LNCaP clone FGC (cell line): ENCODE results near the gene SCFD2.

Experiments
- DNase-seq: peaks from one replicate; pipeline ENCODE4 v3.0.0-alpha.2; 2011; ENCODE audit warnings: low read depth
- H3K4me3 ChIP-seq: 2 replicates; pipeline ENCODE4 v1.5.1; 2011; ENCODE audit warnings: mild to moderate bottlenecking, low read depth, low read length, control low read depth
- CTCF ChIP-seq: IDR thresholded peaks from 2 replicates; pipeline ENCODE4 v1.5.1; 2012; ENCODE audit warnings: mild to moderate bottlenecking; ENCODE audit not compliant: control insufficient read depth, insufficient read depth; ENCODE audit errors: extremely low read depth

Gene SCFD2

GRCh38 chr4:52950226-52950625, 415.6 kb downstream of the SCFD2 start:
- TF ChIP-seq CTCF: no peak
- no peak overlapping the region for H3K4me3 ChIP-seq
- DNase-seq: no peak

- TF ChIP-seq CTCF: no peak
- no peak for DNase-seq
- H3K4me3 ChIP-seq: no peak overlapping the region
Observed at GRCh38 chr4:52949336-52949735, 416.5 kb downstream of the SCFD2 start.

- DNase-seq: no peak
- TF ChIP-seq CTCF: no peak
Observed at GRCh38 chr4:52948057-52948423, 417.8 kb downstream of the SCFD2 start.

GRCh38 chr4:52947401-52948056, 418.3 kb downstream of the SCFD2 start:
- no peak overlapping the region for H3K4me3 ChIP-seq

More at GRCh38 chr4:52948057-52948423, 417.8 kb downstream of the SCFD2 start:
- no peak overlapping the region for H3K4me3 ChIP-seq

GRCh38 chr4:52946855-52947254, 419.0 kb downstream of the SCFD2 start:
- no peak overlapping the region for H3K4me3 ChIP-seq
- DNase-seq: no peak
- TF ChIP-seq CTCF: no peak

More at GRCh38 chr4:52947401-52948056, 418.3 kb downstream of the SCFD2 start:
- DNase-seq: no peak
- no peak for TF ChIP-seq CTCF

GRCh38 chr4:52945982-52946381, 419.9 kb downstream of the SCFD2 start:
- H3K4me3 ChIP-seq: no peak overlapping the region
- TF ChIP-seq CTCF: no peak
- no peak for DNase-seq

GRCh38 chr4:52945326-52945898, 420.4 kb downstream of the SCFD2 start:
- no peak overlapping the region for H3K4me3 ChIP-seq
- no peak for DNase-seq
- TF ChIP-seq CTCF: no peak
